SK-N-SH treated with all-trans-retinoic acid at 6 μM for 48 hours (cell line): ENCODE data around the gene MYH15.

Source experiments
- BACH2 ChIP-seq: fragments of 250-450 bp; sonication (Bioruptor Pico); IDR thresholded peaks from 2 replicates; pipeline ENCODE4 v1.9.0; 2021; ENCODE audit warnings: mild to moderate bottlenecking, borderline replicate concordance
- TOX ChIP-seq: fragments of 250-450 bp; sonication (Bioruptor Pico); IDR thresholded peaks from 2 replicates; pipeline ENCODE4 v1.8.0; 2021; ENCODE audit warnings: mild to moderate bottlenecking, moderate library complexity, borderline replicate concordance
- ZC3H10 ChIP-seq: fragments of 250-450 bp; sonication (Bioruptor Pico); IDR thresholded peaks from 2 replicates; pipeline ENCODE4 v1.5.1; 2021; ENCODE audit warnings: mild to moderate bottlenecking, moderate library complexity
- ZFP3 ChIP-seq: fragments of 250-450 bp; sonication (Bioruptor Pico); IDR thresholded peaks from 2 replicates; pipeline ENCODE4 v1.5.0; 2020; ENCODE audit warnings: mild to moderate bottlenecking, moderate library complexity
- ZNF565 ChIP-seq: fragments of 450-650 bp; formaldehyde crosslinking; conservative IDR thresholded peaks from 2 replicates; pipeline ENCODE4 v1.5.0; 2020; ENCODE audit warnings: low read depth, mild to moderate bottlenecking, moderate library complexity
- ZNF70 ChIP-seq: fragments of 450-650 bp; formaldehyde crosslinking; IDR thresholded peaks from 2 replicates; pipeline ENCODE4 v1.5.0; 2020; ENCODE audit warnings: mild to moderate bottlenecking, moderate library complexity
- TF ChIP-seq, protein P1 (sequence below): fragments of 250-450 bp; sonication (Bioruptor Pico); IDR thresholded peaks from 2 replicates; pipeline ENCODE4 v1.8.0; 2020; ENCODE audit warnings: mild to moderate bottlenecking, moderate library complexity, borderline replicate concordance
- TF ChIP-seq, protein P2 (sequence below): fragments of 250-450 bp; sonication (Bioruptor Pico); IDR thresholded peaks from 2 replicates; pipeline ENCODE4 v1.5.1; 2021; ENCODE audit warnings: mild to moderate bottlenecking, moderate library complexity

DNA sequence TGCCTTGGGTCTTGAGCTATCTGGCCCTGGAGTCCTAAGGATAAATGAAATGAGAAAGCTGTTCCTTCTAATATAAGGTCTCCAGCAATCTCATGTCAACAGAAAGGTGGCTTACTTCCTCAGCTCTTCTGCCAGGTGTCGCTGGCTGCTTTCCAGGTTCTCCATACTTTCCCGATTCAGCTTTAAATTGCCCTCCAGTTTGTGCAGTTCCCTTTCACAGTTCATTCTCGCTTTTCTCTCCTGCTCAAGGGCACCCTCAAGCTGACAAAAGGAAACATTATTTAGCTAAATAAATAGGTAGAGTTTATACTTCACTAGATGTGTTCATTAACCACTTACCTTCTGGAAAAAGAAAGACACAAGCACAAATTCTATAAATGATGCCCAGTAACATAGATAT is 73.0 kb downstream of the MYH15 start:
- TF ChIP-seq, protein P1, sequence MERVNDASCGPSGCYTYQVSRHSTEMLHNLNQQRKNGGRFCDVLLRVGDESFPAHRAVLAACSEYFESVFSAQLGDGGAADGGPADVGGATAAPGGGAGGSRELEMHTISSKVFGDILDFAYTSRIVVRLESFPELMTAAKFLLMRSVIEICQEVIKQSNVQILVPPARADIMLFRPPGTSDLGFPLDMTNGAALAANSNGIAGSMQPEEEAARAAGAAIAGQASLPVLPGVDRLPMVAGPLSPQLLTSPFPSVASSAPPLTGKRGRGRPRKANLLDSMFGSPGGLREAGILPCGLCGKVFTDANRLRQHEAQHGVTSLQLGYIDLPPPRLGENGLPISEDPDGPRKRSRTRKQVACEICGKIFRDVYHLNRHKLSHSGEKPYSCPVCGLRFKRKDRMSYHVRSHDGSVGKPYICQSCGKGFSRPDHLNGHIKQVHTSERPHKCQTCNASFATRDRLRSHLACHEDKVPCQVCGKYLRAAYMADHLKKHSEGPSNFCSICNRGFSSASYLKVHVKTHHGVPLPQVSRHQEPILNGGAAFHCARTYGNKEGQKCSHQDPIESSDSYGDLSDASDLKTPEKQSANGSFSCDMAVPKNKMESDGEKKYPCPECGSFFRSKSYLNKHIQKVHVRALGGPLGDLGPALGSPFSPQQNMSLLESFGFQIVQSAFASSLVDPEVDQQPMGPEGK, result no peak
- TF ChIP-seq ZFP3 (no peak), ZNF565 (CRISPR knock-in tag) (no peak), BACH2 (CRISPR knock-in tag) (no peak), TOX (CRISPR knock-in tag) (no peak), ZC3H10 (CRISPR knock-in tag) (no peak), ZNF70 (CRISPR knock-in tag) (no peak)
- TF ChIP-seq, protein P2, sequence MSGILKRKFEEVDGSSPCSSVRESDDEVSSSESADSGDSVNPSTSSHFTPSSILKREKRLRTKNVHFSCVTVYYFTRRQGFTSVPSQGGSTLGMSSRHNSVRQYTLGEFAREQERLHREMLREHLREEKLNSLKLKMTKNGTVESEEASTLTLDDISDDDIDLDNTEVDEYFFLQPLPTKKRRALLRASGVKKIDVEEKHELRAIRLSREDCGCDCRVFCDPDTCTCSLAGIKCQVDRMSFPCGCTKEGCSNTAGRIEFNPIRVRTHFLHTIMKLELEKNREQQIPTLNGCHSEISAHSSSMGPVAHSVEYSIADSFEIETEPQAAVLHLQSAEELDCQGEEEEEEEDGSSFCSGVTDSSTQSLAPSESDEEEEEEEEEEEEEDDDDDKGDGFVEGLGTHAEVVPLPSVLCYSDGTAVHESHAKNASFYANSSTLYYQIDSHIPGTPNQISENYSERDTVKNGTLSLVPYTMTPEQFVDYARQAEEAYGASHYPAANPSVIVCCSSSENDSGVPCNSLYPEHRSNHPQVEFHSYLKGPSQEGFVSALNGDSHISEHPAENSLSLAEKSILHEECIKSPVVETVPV, result no peak
